HG02970 (cell line): ENCODE data around the gene PCDHB15.
"Not testable (repeated sequence)": the region's sequence is repeated elsewhere in the genome, so short reads cannot be mapped to it uniquely, and the experiment has no call there.

Source experiments
- ATAC-seq: cut with Tn5 transposase; IDR thresholded peaks from one replicate; pipeline ENCODE4 v1.9.1; 2021; ENCODE audit warnings: mild to moderate bottlenecking, moderate library complexity, moderate number of reproducible peaks; ENCODE audit not compliant: unreplicated experiment, low FRiP score

Gene PCDHB15

DNA sequence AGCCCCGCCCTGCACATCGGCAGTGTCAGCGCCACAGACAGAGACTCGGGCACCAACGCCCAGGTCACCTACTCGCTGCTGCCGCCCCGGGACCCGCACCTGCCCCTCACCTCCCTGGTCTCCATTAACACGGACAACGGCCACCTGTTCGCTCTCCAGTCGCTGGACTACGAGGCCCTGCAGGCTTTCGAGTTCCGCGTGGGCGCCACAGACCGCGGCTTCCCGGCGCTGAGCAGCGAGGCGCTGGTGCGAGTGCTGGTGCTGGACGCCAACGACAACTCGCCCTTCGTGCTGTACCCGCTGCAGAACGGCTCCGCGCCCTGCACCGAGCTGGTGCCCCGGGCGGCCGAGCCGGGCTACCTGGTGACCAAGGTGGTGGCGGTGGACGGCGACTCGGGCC lies 1.8 kb downstream of the PCDHB15 start:
- not testable (repeated sequence) for ATAC-seq

DNA sequence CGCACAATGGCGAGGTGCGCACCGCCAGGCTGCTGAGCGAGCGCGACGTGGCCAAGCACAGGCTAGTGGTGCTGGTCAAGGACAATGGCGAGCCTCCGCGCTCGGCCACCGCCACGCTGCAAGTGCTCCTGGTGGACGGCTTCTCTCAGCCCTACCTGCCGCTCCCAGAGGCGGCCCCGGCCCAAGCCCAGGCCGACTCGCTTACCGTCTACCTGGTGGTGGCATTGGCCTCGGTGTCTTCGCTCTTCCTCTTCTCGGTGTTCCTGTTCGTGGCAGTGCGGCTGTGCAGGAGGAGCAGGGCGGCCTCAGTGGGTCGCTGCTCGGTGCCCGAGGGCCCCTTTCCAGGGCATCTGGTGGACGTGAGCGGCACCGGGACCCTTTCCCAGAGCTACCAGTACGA lies 2.2 kb downstream of the PCDHB15 start:
- not testable (repeated sequence) for ATAC-seq

DNA sequence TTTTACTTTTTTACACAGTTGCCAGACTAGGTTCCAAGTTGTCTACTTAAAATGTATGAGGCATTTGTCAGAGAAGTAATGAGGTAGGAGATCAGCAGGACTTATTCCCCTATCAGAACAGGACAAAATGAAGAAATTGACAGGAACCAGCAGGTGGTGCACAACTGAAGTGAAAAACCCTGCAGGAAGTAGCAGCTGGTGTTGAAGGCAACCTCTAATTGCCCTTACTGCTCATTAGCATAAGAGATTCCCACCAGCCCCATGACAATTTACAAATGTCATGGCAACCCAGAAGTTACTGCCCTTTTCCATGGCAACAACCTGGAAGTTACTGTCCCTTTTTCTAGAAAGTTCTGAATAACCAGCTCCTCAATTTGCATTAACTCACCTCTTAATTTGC lies 5.4 kb downstream of the PCDHB15 start:
- no peak for ATAC-seq

DNA sequence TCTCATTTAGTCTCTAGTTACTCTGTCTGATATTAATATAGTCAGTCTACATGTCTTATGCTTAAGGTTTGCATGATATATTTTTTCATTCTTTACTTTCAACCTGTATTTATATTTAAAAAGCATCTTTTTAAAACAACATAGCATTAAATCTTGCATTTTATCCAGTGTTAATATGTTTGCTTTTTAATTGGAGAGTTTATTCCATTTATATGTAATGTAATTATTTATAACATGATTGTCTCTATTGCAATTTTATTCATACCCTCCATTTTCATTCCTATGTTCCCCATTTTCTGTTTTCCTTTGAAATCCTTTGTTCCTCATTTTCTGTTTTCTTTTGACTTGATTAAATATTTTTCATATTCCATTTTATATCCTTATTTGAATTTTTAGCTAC lies 13.3 kb downstream of the PCDHB15 start:
- no peak for ATAC-seq

DNA sequence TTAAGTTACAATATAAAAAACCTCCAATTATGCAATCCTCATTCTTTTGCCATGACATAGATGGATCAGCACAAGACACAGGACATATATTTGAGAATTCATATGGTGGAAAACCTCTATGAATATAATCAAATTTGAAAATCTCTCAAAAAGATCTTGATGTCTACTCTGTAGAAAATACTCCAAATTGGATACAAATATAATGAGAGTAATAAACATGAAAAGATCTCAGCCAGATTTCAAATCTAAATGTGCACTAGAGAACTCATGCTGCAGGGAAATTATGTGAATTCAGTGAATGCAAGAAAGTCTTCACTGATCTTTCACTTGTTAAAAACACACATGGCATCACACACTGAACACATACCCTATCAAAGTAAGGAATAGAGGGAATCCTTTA lies 13.8 kb downstream of the PCDHB15 start:
- ATAC-seq: no peak

DNA sequence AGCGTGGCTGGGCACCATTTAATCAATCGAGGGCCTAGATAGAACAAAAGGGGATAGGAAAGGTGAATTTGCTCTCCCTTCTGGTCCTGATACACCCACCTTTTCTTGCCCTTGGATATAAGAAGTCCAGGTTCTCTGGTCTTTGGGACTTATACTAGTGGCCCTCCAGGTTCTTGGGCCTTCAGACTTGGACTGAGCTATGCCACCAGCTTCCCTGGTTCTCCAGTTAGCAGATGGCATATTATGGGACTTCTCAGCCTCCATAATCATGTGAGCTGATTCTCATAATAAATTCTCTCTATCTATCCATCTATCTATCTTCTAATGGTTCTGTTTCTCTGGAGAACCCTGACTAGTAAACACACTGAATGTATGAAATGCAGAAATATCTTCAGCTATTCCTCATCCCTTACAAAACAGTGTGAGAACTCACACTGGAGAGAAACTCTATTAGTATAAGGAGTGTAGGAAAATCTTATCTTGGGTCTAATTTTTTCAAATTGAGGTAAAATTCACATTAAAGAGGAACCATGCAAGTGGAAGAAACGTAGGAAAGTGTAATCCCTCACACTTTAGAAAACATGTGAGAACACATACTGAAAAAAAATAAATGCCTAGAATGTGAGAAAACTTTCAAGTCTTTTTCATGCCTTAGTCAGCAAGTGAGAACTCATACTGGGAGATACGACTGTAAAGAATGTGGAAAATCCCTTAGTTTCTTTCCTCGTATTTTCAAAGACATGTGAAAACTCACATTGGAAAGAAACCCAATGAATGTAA lies 15.5 kb downstream of the PCDHB15 start:
- ATAC-seq: no peak

DNA sequence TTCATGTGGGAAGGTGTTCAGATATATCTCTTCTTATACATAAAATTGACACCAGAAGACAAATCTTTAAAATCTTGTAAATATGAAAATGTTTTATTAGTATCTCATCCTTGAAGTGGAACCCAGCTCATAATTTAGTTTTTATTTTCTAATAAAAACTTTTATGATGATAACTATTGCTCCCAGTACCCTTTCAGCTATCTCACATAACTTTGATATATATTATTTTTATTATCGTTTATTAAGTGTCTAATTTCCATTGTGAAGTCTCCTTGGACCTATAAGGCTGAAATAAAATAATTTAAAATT lies 16.0 kb downstream of the PCDHB15 start:
- ATAC-seq: no peak

DNA sequence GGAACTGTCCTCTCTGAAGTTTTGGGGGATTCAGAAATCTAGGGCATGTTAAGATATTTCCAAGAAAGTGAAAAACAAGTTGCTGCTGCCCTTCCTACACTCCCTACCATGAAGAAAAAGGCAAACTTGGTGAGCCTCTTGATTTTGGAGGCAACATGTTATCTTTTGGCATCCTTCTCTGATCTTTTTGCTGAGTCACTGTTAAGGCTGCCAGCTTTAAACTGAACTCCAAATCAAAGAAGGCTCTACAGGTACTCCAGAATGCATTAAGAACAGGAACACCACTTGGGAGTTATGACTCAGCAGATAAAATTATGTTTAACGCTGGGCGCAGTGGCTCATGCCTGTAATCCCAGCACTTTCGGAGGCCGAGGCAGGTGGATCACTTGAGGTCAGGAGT lies 24.0 kb downstream of the PCDHB15 start:
- ATAC-seq: no peak

DNA sequence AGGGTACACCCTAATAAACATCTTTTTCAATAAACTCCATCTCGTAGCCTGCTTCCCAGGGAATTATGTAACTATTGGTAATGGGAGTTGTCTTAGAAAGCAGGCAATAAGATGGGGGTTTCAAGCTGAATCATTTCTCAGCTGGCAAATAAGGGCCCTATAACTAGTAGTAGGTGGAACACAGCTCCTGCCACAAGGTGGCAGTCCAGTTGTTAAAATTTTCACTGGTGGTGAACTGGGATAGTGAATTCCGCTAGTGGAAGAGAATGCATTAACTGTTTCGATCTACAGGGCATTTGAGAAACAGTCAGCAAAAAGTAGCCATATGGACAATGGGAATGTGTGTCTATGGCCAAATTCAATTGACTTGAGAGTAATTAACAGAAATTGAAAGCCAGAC lies 27.7 kb downstream of the PCDHB15 start:
- no peak for ATAC-seq

DNA sequence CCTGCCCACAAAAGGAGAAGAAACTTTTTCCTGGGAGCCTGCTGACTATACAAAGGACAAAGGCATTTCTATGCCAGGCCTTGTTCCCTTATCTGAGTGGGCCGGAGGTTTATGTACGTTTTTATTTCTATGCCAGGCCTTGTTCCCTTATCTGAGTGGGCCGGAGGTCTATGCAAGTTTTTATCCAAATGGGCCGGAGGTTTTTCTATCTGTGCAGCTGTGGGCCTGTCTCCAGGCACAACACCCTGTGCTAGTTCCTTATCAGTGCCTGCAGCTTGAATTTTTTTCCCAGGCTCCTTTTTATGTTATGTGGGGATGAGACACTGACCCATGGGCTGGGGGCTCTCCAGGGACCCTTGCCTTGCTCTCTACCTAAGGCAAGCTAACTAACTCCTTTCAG lies 53.2 kb downstream of the PCDHB15 start:
- no peak for ATAC-seq
